Measurements from ENCODE around the gene ABL1.

Gene ABL1

GRCh38 chr9:130888146-130888885 lies 53.3 kb downstream of the ABL1 start:
- DNase-seq (ENCODE audit: low spot score), result no peak

GRCh38 chr9:130890124-130890523 lies 55.1 kb downstream of the ABL1 start:
- no peak for DNase-seq (ENCODE audit: low spot score)

- no peak for DNase-seq (ENCODE audit: low spot score)
Observed at GRCh38 chr9:130890870-130891687, 56.0 kb downstream of the ABL1 start.

DNA sequence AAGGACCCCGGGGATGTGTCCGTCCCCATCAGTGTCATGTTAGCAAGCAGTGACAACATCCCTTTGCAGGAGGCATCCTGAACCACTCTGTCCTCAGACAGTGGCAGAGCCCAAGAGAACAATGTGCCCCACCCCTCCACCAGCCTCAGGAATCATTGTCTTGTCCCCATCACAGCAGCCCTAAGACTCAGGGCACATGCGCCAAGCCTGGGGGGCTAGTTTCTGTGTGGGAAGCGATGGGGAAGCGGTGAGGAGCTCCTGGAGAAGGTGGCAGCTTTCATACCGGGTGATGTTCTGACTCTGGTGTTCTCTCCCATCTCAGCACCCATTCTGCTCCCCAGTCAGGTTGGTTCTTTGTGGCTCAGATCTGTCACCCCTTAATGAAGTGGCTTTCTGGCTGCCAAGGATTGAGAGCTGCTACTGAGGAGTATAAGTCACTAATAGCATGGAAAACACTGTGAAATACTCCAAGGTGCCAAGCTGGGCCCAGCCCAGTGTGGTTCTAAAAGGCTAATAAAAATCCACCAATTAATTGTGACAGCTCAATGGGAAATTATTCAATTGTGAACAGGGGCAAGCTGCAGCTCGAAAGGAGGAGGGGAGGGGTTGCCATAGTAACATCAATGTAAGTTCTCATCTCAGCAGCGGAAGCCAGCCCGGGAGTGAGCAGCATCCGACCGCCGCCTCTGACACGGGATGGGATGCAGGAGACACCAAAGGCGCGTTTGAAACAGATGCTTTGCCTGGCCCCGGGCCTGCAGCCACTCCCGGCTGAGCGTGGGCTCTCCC lies 56.8 kb downstream of the ABL1 start:
- DNase-seq (ENCODE audit: low spot score), result no peak

DNA sequence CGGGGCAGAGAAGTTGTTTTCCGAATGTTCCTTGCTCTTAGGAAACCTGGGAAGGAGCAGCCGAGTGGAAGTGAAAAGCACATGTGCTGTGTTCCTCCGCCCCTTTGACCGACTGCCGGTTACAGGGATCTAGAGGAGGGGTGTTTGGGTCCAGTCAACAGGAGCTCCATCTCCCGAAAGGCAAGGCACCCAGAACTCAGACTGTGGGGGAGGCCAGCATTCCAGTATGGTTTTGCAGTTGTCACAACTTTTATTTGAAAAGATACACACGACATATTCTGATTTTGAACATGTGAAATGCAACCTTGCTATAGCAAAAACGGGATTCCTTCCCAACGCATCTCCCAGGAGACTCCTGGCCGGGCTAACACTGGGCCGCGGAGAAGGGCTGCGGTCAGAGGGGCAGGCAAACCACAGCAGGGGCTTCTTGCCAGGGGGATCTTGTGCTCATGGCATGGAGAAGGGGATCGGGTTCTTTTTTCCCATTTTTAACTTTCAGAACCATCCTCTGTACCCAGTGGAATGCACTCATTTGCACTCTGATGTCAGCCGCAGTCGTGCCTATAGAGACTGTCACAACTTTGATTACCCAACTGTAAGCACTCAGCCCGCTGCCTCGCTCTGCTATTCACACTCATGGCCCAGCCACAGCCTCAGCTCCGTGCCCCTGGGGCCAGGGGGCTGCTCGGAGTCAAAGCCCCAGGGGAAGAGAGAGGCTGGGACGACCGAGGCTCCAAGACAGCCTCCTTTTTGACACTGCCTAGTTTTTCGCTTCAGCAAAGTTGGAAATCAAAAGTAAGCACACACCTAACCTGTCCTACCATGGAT lies 57.6 kb downstream of the ABL1 start:
- DNase-seq (ENCODE audit: low spot score), result no peak

DNA sequence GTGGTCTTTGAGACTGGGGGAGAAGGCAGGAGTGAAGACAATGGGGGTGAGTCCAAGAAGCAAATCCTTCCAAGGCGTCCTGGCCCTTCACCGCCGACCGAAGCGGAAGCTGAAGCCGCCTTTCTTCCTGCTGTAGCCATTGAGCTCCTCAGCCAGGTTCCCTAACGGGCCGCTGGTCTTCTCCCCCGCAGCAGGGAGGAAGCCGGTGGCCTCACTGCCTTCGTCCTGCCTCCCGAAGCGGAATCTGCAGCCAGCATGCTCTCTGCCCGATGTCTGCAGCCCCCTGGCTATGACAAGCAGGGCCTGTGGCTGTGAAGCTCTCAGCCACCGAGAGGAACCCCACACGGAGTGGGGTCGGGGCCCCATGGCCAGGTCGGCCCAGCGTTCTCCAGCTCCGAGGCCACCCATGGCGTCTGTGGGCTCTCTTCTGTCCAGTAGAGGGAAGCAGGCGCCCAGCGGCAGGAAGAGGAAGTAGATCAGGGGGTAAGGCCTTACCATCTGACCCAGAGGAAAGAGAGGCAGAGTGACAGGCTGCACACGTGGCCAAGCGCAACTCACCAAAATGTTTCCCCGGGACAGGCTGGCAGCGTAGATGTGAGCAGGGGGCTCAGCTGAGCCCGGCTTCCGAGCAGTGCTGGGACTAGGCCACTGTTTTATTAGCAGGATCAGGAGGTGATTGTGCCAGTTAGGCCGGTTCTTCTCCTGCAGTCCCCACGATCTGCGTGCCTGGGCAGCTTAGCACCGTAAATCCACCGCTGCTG lies 58.5 kb downstream of the ABL1 start:
- no peak for DNase-seq (ENCODE audit: low spot score)

DNA sequence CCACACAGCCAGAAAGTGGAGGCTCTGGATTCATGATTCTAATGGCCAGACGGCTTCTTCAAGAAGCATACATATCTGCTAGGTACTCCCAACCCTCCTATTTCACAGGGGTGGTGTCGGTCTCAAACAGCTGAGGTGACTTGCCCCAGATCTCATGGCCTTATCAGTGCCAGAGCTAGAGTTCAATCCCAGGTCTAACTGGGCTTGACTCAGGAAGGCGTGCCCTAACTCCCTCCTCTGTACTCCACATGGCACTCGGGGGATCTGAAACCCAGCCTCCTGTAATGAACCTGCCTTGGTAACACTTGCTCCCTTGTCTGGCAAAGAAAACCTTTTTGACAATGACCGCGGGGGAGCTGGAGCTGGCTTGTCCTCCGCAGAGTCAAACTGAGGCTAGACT lies 59.5 kb downstream of the ABL1 start:
- no peak for DNase-seq (ENCODE audit: low spot score)

GRCh38 chr9:130895038-130895437 lies 60.0 kb downstream of the ABL1 start:
- no peak for DNase-seq (ENCODE audit: low spot score)

- DNase-seq (ENCODE audit: low spot score), result no peak
Observed at GRCh38 chr9:130895481-130896232, 60.6 kb downstream of the ABL1 start.

- no peak for DNase-seq (ENCODE audit: low spot score)
Observed at GRCh38 chr9:130896233-130897014, 61.4 kb downstream of the ABL1 start, which contains the start of gene QRFP. Gene QRFP, minus strand, starts transcription at chr9:130896812. Its CDS starts 2,974 bp downstream, at chr9:130893838.

DNA sequence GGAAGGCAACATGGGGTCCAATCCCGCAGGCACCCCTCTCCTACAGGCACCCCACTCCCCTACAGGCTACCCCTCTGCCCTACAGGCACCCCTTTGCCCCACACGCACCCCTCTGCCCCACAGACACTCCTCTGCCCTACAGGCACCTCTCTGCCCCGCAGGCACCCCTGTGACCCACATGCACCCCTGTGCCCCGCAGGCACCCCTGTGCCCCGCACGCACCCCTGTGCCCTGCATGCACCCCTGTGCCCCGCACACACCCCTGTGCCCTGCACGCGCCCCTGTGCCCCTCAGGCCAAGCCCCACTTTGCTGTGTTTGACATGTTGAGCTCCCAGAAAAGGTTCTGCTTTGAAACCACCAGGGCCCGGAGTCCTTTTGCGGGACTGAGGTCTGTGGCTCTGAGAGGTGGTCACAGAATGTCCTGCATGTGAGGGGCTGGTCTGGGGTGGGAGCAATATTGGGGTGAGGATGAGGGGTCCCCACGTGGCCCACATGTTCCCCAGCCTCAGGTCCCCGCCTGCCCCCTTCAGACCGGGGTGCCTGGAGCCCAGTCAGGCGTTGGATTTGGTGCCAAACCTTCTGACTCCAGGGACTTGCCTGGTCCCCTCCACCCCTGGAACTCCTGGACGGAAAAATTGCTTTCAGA lies 62.2 kb downstream of the ABL1 start:
- DNase-seq (ENCODE audit: low spot score), result no peak

- no peak for DNase-seq (ENCODE audit: low spot score)
Observed at GRCh38 chr9:130897848-130898551, 62.9 kb downstream of the ABL1 start.

DNA sequence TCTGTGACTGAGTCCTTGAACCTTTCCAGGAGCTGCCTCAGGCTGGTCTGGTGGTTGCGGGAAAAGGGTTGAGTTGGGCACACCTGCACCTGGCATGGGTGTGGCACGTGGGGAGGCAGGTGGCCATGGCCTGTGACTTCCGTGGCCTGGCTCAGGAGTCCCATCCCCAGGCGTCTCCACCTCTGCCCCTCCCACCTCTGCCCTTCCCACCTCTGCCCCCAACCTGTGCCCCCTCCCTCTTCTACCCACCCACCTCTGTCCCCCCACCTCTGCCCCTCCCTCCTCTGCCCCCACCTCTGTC lies 63.4 kb downstream of the ABL1 start:
- DNase-seq (ENCODE audit: low spot score), result no peak

DNA sequence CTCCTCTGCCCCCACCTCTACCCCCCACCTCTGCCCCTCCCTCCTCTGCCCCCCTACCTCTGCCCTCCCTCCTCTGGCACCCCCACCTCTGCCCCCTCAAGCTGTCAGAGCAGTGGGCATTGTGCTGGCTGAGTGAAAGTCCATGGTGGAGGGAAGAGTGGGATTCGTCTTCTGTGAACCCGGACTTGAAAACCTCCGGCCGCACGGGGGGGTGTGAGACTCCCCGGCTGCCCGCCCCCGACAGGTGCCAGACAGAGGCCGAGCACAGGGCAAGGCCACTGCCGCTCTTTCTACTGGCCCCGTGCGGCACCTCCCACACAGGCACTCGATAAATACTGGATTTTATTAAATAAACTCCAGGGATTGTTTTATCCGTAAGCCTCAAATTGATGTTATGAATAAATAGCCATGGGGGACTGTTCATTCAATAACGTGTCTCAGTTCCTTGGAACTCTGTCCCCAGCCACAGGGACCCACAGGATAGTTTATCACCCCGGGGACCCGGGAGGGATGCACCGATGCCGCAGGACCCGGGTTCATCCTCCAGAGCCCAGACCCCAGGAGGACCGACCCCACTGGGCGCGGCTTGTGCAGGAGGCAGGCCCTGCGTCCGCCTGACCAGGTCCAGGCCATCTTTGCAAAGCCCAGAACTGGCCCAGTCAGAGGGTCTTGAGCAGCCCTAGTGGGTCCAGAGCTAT lies 64.1 kb downstream of the ABL1 start:
- no peak for DNase-seq (ENCODE audit: low spot score)

DNA sequence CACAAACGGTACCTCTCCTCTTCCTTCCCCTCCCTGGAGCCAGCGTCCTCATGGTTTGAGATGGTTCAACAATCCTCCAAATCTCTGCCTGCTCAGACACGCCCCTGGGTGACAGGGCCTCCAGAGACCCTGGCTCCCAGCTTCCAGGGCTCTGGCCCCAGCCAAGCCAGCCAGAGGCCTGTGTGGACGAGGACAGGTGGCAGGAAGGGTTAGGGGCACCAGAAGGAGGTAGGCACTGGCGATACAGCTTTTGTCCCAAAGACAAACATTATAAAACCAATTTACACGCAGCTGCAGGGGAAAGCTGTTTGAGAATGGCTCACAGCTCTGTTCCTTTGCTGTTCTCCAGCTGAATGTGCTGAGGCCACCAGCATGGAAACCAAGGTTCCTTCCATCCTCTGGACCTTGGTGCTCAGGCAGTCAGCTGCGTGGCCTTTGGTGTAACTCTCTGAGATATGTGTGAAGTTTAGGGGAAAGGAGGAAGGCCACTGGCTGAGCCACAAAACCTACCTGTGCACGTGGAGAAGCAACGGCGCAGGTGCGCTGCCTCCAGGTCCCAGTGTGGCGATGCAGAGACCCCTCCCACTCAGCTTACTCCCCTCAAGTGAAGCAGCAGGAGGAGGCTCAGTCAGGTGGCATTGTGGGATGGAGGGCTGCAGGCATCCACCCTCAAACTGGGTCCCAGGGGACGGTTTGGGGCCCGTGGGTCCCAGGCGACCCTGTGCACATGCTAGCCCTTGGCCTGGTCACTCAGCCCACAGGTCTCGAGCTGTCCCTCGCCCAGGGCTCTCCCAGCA lies 65.8 kb downstream of the ABL1 start:
- DNase-seq (ENCODE audit: low spot score), result no peak

DNA sequence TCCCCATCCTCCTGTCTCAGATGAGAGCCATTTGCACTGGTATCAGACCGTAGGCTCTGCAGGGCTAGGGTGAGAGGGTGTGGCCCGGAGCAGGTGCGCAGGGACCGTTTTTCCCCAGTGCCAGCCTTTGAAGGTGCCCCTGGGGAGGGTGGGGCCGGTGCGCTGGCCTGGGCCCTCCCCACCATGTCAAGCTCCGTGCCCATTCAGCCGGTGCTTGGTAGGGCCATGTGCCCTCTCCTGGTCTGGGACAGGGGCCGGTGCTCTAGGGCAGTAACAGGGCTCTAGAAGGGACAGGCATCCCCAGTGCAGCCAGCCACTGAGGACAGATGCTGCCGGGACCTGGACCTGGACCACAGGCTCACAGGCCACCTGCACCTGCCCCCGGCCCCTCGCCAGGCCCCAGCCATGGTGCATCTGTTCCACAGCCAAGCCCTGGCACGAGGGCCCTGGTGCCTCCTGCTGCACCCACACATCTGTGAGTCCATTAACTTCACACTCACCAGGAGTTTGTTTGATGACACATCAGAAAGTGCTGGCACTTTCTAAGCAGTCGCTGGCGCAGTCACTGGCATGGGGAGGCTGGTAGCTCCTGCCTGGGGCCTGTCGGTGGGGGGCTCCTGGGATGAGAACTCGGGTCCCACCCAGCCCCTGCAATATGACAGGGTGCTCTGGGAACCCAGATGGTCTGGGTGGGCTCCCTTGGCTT lies 66.6 kb downstream of the ABL1 start:
- no peak for DNase-seq (ENCODE audit: low spot score)

All from SK-N-DZ (cell line).